Measurements from ENCODE around the gene INPP5D.

GRCh38 chr2:233029321-233029720 is 30.8 kb upstream of the INPP5D start:
- TF ChIP-seq CTCF (IDR thresholded peaks at IDR 0.05) (no peak), POLR2A (IDR thresholded peaks at IDR 0.05) (no peak), POLR2AphosphoS5 (IDR thresholded peaks at IDR 0.05) (no peak)

Measured in suprapubic skin (tissue), 4 donors.